HTR-8/SVneo (cell line): ENCODE measurements around the gene SLC43A2.
"Not testable (repeated sequence)": the region's sequence is repeated elsewhere in the genome, so short reads cannot be mapped to it uniquely, and the experiment has no call there.

Experiments
- DNase-seq: peaks from one replicate; pipeline ENCODE4 v3.0.0; 2011; ENCODE audit warnings: low spot score, mixed read lengths; ENCODE audit not compliant: insufficient read length
- FAIRE-seq: peaks from 2 replicates; lab custom pipeline; 2011; peaks lifted over from hg19 to GRCh38; lab: Jason Lieb, UNC

Gene SLC43A2

GRCh38 chr17:1592751-1593629 is 35.6 kb downstream of the SLC43A2 start:
- FAIRE-seq (no peak), DNase-seq (no peak)

DNA sequence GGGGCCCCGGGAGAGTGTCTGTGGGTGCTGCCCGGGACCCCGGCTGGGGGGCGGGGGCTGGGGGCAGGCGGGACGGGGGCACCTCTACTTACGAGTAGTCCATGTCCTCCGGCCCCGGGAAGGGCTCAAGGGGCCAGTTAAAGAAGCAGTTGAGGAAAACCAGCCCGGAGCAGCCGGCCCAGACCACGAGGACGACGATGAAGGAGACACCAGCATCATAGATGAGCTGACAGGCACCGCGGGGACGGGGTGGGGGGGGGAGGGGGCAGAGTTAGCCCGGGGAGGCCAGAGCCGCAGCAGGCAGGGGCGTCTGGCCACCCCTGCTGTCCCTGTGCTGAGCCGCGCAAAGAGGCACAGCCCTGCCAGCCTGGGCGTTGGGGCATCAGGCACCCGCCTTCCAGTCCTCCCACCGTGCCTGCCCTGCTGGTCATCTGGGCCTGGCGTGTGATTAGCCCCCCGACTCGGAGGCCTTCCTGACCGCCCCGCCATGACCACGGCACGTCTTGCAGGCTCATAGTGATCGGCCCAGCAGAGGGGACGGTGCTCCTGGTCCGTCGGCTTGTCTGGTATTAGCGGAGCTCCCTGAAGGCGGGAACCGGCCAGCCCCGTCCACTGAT is 37.1 kb downstream of the SLC43A2 start:
- no peak for DNase-seq
- no peak for FAIRE-seq

DNA sequence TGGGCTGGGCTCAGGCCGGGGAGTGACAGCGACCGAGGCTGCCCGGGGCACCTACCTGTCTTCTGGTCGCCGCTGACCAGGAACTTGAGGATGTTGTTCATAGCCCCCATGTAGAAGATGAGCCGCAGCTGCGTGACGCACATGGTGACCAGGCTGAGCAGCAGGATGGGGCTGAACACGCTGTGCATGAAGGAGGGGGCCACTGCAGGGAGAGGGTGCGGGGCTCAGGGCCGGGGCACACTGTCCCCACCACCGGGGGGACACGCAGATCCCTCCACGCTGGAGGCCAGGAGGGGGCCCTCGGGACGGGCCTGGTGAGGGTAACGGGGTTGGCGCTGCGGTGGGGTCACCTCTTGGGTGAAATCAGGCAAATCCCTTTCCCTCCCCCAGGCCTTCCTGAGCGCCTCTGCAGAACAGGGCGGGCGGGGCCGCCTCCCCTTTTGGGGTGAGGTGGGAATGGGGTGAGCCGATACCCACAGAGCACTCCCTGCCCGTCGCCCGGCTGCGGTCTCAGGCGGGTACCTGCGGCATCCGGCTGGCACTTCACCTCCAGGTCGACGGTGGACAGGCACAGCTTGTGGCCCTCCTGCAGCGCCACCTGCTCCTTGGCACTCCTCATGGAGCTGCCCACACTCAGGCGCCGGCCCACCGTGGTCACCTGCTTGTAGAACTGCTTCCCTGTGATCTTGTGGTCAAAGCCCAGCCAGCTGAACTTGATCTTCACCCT is 37.7 kb downstream of the SLC43A2 start:
- FAIRE-seq (no peak), DNase-seq (no peak)

- FAIRE-seq (peak; percentile 84), DNase-seq (peak; percentile 92)
Observed at GRCh38 chr17:1590029-1590746, 38.4 kb downstream of the SLC43A2 start.

DNA sequence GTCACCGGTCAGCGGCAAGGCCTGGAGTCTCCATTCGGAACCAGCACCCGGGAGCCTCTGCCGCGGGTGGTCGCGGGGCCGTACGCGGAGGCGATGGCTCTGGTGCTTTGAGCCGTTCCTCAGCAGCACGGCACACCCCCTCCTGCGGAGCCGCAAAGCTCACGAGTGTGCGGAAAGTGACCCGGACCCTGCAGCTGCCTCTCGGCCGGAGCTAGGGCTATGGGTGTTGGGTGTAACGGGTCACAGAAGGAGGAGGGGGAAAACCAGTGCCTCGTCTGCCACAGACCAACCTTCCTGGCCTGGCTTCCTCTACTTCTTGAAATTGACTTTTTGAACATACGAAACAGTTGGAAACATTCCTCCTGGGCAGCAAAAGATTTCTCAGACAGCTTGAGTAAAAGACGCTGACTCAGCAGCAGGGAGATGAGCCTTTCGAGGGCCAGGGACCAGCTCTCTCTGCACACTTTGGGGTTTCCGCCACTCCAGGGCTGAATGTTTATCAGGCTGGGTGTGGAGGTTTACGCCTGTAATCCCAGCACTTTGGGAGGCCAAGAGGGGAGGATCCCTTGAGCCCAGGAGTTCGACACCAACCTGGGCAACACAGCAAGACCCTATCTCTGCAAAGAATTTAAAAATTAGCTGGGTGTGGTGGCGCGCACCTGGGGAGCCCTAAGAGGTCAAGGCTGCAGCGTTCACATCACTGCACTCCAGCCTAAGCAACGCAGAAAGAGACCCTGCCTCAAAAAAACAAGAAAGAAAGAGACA is 39.6 kb downstream of the SLC43A2 start:
- DNase-seq (no peak), FAIRE-seq (no peak)

GRCh38 chr17:1584167-1584566 is 44.5 kb downstream of the SLC43A2 start:
- FAIRE-seq, result no peak
- DNase-seq, result no peak

- DNase-seq (no peak), FAIRE-seq (no peak)
Observed at GRCh38 chr17:1583556-1583955, 45.1 kb downstream of the SLC43A2 start.

- no peak for FAIRE-seq
- DNase-seq, result no peak
Observed at GRCh38 chr17:1582374-1582773, 46.3 kb downstream of the SLC43A2 start.

- DNase-seq (no peak), FAIRE-seq (no peak)
Observed at GRCh38 chr17:1580979-1581676, 47.5 kb downstream of the SLC43A2 start.

DNA sequence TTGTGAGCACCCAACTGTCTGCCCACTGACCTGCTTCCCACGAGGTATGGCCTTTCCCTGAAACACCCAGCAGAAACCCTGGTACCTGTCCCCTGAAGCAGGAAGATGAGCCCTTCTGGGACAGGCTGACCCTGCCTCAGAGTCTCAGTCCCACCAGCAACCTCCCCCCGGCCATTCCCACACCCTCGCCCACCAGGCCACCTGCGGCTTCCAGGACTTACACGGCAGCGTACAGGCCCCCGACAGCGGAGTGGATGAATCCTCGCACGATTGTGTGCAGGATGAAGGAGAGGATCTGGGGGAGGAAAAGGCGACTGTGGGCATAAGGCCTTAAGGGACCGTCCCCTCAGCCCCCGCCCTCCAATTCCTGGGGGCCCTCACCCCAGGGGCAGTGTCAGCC is 50.6 kb downstream of the SLC43A2 start:
- DNase-seq (no peak), FAIRE-seq (no peak)

DNA sequence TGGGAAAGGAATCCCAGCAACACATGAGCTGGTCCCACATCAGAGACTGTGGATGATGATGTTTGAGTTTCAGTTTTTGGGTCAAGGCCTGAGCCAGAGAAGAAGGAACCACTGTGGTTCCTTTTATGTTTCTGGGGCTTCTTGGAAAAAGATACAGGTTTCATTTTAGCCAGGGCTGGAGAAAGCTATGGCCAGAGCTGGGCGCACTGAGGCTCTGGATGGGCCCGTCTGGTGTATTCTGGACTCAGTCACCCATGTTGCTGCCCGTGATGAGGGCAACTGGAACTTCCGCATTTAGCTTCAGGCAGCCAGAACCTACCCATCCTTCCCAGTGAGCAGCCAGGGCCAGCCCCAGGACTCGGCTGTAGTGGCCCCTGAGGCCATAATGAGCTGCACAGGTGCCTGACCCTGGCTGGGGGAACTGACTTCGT is 51.0 kb downstream of the SLC43A2 start:
- no peak for FAIRE-seq

GRCh38 chr17:1577182-1577581 is 51.5 kb downstream of the SLC43A2 start:
- FAIRE-seq (no peak), DNase-seq (no peak)

More for the DNA sequence above, 51.0 kb downstream of the SLC43A2 start:
- DNase-seq, result no peak

- FAIRE-seq (no peak), DNase-seq (no peak)
Observed at GRCh38 chr17:1576500-1576899, 52.1 kb downstream of the SLC43A2 start.

- DNase-seq, result no peak
- FAIRE-seq, result peak; percentile 4
Observed at GRCh38 chr17:1574697-1575471, 53.8 kb downstream of the SLC43A2 start.

DNA sequence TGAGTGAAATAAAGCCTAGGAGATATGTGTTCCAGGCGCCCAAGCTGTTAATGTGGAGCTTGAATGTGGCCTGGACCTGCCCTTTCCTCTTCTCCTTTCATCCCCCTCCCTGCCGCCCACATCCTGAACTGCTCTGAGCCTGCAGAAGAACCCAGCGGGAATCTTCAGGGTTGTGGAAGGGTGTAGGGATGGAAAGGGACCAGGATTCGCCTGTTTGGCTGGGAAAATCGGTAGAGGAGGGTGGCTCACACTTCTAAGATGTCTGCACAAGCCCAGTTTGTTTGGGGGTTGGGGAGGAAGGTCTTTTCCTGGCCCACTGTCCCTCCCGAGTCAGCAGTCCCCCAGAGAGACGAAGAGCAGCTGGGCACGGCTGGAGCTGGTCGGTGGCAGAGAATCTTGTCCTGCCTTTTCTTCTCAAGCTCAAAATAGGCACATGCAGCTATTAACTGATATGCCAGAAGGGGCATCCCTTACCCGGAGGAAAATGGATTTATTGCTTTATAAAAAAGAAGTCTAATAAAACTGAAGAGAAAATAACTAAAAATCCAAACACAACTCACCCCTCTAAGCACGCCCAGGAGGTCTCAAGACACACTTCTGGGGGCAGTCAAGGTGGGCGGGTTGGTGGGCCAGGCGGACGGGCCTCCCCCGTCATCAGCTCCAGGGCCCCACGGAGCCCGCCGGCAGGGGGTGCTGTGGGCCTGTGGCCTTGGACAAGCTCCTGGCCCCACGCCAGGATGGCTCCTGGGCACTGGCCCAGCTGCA is 54.5 kb downstream of the SLC43A2 start:
- FAIRE-seq (peak; percentile 33), DNase-seq (peak; percentile 85)

DNA sequence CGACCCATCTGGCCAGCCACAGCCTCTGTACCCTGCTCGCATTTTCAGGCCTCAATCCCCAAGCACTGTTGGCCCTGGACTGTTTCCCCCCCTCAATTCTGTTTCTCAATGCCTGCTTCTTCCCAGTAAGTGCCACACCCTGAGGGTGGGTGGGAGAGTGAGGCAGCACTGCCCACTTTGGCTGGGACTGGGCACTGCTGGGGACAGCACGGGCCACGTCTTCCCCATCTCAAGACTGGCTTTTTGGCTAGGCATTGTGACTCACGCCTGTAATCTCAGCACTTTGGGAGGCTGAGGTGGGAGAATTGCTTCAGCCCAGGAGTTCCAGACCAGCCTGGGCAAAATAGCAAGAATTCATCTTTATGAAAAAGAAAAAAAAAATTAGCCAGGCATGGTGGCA is 56.0 kb downstream of the SLC43A2 start:
- DNase-seq, result not testable (repeated sequence)
- FAIRE-seq, result peak; percentile 68

DNA sequence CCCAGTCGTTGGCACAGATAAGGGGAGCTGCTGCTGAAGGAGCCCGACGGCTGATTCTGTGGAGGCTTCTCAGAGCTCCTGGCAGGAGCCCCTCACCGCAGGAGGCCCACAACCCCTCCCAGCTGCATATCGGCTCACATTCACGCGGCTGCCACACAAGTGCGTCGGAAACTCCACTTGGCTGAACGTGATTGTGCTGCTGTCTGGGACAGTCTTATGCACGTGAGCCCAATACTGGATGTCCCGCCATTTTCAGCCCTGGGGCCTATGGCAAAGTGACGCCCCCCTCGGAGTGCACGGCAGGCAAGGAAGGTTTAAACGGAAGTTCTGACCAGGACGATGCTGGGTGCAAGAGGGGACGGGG is 57.3 kb downstream of the SLC43A2 start:
- no peak for FAIRE-seq

More for the DNA sequence above, 57.3 kb downstream of the SLC43A2 start:
- DNase-seq, result no peak
